GM18499 (cell line): ENCODE measurements around the gene NCAM1.

Experiments used
- ATAC-seq: cut with Tn5 transposase; IDR thresholded peaks from one replicate; pipeline ENCODE4 v1.9.1; 2021; ENCODE audit warnings: moderate number of reproducible peaks; ENCODE audit not compliant: insufficient read depth, unreplicated experiment

The NCAM1 gene

GRCh38 chr11:113269096-113269495 lies 307.9 kb downstream of the NCAM1 start:
- no peak for ATAC-seq

- no peak for ATAC-seq
Measured at GRCh38 chr11:113269636-113270035, 308.4 kb downstream of the NCAM1 start.

- ATAC-seq, result no peak
Measured at GRCh38 chr11:113270080-113270479, 308.9 kb downstream of the NCAM1 start.

- ATAC-seq, result no peak
Measured at GRCh38 chr11:113271551-113272245, 310.5 kb downstream of the NCAM1 start.

- no peak for ATAC-seq
Measured at GRCh38 chr11:113272281-113272680, 311.1 kb downstream of the NCAM1 start.

- ATAC-seq, result no peak
Measured at GRCh38 chr11:113272927-113273615, 311.9 kb downstream of the NCAM1 start.

- ATAC-seq, result no peak
Measured at GRCh38 chr11:113273720-113274119, 312.5 kb downstream of the NCAM1 start.

- no peak for ATAC-seq
Measured at GRCh38 chr11:113274713-113275582, 313.7 kb downstream of the NCAM1 start.

- no peak for ATAC-seq
Measured at GRCh38 chr11:113275602-113276001, 314.4 kb downstream of the NCAM1 start.

- ATAC-seq, result no peak
Measured at GRCh38 chr11:113276466-113276865, 315.2 kb downstream of the NCAM1 start.

GRCh38 chr11:113277907-113278306 lies 316.7 kb downstream of the NCAM1 start:
- ATAC-seq, result no peak

- no peak for ATAC-seq
Measured at GRCh38 chr11:113278481-113278880, 317.3 kb downstream of the NCAM1 start.

GRCh38 chr11:113278925-113279324 lies 317.7 kb downstream of the NCAM1 start:
- no peak for ATAC-seq

- no peak for ATAC-seq
Measured at GRCh38 chr11:113279591-113279990, 318.4 kb downstream of the NCAM1 start.

- ATAC-seq, result no peak
Measured at GRCh38 chr11:113281052-113281725, 320.0 kb downstream of the NCAM1 start.

GRCh38 chr11:113282898-113283437 lies 321.7 kb downstream of the NCAM1 start:
- no peak for ATAC-seq

GRCh38 chr11:113283881-113284280 lies 322.7 kb downstream of the NCAM1 start:
- ATAC-seq, result no peak

GRCh38 chr11:113286009-113286408 lies 324.8 kb downstream of the NCAM1 start:
- ATAC-seq, result no peak

- no peak for ATAC-seq
Measured at GRCh38 chr11:113286509-113287497, 325.6 kb downstream of the NCAM1 start.
